GM21786 (cell line): ENCODE results near the gene RPS16.

Experiments used
- ATAC-seq: cut with Tn5 transposase; IDR thresholded peaks from one replicate; pipeline ENCODE4 v1.9.1; 2021; ENCODE audit not compliant: unreplicated experiment

RPS16 gene

GRCh38 chr19:39408392-39409207, 27.1 kb downstream of the RPS16 start:
- ATAC-seq, result no peak

- no peak for ATAC-seq
These were observed 27.9 kb downstream of the RPS16 start for GRCh38 chr19:39407660-39408391.

GRCh38 chr19:39407410-39407659, 28.4 kb downstream of the RPS16 start:
- no peak for ATAC-seq

- no peak for ATAC-seq
These were observed 28.9 kb downstream of the RPS16 start, which contains the start of gene ZFP36 for GRCh38 chr19:39406656-39407409. Gene ZFP36 (plus strand): TSS chr19:39406847. CDS start chr19:39406905, 58 bp downstream.

GRCh38 chr19:39405958-39406655, 29.6 kb downstream of the RPS16 start:
- ATAC-seq, result no peak

GRCh38 chr19:39405261-39405957, 30.3 kb downstream of the RPS16 start:
- ATAC-seq, result no peak

GRCh38 chr19:39403331-39404312, 32.1 kb downstream of the RPS16 start:
- peak; percentile 22 for ATAC-seq

GRCh38 chr19:39402346-39403300, 33.1 kb downstream of the RPS16 start:
- no peak for ATAC-seq

GRCh38 chr19:39401549-39402345, 34.0 kb downstream of the RPS16 start:
- ATAC-seq, result no peak

GRCh38 chr19:39401070-39401548, 34.6 kb downstream of the RPS16 start:
- ATAC-seq, result no peak

- ATAC-seq, result no peak
These were observed 35.7 kb downstream of the RPS16 start for GRCh38 chr19:39400061-39400460.

- ATAC-seq, result no peak
These were observed 36.1 kb downstream of the RPS16 start for GRCh38 chr19:39399668-39400050.

GRCh38 chr19:39398297-39398864, 37.4 kb downstream of the RPS16 start:
- ATAC-seq, result no peak

GRCh38 chr19:39397360-39398296, 38.1 kb downstream of the RPS16 start:
- peak; percentile 29 for ATAC-seq

- ATAC-seq, result peak; percentile 93
These were observed 44.9 kb downstream of the RPS16 start, which contains the start of the genes MED29 and PAF1 for GRCh38 chr19:39390751-39391437. Gene MED29 (plus strand): TSS chr19:39391378. CDS start chr19:39391423, 45 bp downstream. Gene PAF1 (minus strand): TSS chr19:39391106. CDS start chr19:39390864, 242 bp downstream.
